GM21717 (cell line): ENCODE measurements around the gene PPP2R3C.
A peak's percentile ranks its signal among the peaks of the same experiment; 100 is the strongest.
"Not testable (repeated sequence)": the region's sequence is repeated elsewhere in the genome, so short reads cannot be mapped to it uniquely, and the experiment has no call there.

ENCODE experiments used
- ATAC-seq: cut with Tn5 transposase; IDR thresholded peaks from one replicate; pipeline ENCODE4 v1.9.1; 2021; ENCODE audit warnings: mild to moderate bottlenecking, moderate library complexity; ENCODE audit not compliant: unreplicated experiment

The PPP2R3C gene

GRCh38 chr14:35133542-35134328 is 11.9 kb upstream of the PPP2R3C start:
- ATAC-seq: no peak

DNA sequence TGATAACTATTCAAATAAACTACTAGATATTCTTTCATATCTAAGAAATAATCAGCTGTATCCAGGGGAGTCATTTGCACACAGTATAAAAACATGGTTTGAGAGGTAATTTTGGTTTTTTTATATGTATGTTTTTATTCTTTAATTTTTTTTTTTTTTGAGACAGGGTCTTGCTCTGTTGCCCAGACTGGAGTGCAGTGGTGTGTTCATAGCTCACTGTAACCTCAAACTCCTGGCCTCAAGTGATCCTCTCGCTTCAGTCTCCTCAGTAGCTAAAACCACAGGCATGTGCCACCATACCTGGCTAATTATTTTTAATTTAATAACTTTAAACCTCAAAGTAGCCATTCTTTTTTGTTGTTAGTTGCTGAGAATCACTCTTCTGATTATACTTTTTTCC is 2.3 kb upstream of the PPP2R3C start:
- ATAC-seq: no peak

DNA sequence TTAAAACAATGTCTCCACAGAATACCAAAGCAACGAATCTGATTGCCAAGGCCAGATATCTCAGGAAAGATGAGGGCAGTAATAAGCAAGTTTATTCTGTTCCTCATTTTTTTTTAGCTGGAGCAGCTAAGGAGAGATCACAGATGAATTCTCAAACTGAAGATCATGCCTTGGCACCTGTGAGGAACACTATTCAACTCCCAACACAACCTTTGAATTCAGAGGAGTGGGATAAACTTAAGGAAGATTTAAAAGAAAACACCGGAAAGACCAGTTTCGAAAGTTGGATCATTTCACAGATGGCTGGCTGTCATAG is 1.6 kb upstream of the PPP2R3C start:
- ATAC-seq: no peak

- ATAC-seq: peak; percentile 7
Measured at GRCh38 chr14:35122696-35123387, 1.1 kb upstream of the PPP2R3C start.

GRCh38 chr14:35121026-35121886 is 534 bp downstream of the PPP2R3C start:
- peak; percentile 3 for ATAC-seq

DNA sequence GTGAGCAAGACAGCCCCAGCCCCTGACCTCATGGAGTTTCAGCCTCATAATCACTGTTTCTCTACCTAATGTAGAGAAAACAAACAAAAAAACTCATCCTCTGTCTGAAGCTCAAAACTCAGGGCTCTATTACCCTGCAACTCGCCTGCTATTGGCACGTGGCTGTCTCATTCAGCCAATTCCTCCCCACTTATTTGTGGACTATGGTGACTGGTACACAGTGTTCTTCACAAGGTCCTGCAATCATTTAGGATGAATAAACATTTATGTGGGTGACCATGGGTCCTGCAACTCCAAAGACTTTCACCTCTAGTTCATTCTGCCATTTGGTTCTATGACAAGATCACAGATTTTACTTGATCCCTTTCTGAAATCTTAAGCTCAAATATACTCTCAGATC is 4.7 kb downstream of the PPP2R3C start:
- no peak for ATAC-seq

- no peak for ATAC-seq
Measured at GRCh38 chr14:35116242-35116641, 5.5 kb downstream of the PPP2R3C start.

GRCh38 chr14:35114036-35114435 is 7.8 kb downstream of the PPP2R3C start:
- ATAC-seq: no peak

DNA sequence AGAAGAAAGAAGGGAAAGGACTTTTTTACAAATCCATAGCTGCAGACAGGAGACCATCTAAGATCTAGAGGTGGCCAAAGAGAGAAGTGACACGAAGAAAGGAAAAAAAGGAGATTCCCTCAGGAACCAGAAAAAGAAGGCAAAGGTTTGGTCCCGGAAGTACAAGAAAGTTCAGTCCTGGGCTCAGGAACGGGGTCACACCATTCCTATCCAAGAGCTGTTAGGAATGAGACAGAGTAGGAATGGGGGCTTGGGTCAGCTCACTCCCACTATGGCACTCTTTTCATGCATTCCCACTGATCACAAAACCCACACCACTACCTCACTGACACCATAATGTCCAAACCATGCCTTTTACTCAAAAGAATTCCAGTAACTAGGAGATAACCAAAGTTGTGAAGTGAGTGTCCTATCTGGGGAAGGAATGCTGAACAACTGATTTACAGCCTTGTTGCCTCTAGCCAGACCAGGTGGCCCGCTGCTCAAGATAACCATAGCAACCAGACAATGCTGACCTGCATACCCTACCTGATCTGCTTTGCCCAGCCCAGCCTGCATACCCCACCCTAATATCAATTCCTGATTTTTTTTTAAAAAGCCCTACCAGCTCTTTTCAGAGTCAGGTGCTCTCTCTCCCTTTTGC is 8.4 kb downstream of the PPP2R3C start:
- no peak for ATAC-seq

DNA sequence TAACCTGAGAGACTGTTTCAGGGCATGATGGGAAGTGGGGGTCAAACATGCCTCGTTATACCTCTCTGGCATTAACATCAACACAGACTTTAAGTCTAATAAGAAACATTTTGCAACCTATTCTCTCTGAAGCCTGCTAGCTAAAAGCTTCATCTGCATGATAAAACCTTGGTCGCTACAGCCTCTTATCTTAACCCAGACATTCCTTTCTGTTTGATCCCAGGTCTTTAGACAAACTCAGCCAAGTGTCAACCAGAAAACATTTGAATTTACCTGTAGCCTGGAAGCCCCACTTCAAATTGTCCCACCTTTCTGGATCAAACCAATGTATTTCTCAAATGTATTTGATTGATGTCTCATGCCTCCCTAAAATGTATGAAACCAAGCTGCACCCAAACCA is 9.1 kb downstream of the PPP2R3C start:
- ATAC-seq: no peak

DNA sequence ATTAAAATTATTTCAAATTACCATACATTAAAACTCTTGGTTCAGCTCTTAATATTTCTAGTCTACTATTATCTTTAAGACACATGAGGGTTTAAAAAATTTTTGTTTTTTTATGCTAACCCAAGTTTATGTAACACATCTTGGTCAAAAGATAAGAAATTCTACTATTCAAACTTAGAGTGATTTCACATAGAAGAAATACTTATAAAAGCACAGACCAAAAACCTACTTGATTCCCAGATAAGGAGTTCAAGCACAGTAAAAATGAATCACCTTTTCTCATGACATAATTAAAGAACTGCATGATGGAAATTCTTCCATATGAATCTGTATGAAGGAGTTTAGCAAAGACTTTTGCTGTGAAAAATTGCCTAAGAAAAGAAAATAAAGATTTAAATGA is 13.9 kb downstream of the PPP2R3C start:
- no peak for ATAC-seq

DNA sequence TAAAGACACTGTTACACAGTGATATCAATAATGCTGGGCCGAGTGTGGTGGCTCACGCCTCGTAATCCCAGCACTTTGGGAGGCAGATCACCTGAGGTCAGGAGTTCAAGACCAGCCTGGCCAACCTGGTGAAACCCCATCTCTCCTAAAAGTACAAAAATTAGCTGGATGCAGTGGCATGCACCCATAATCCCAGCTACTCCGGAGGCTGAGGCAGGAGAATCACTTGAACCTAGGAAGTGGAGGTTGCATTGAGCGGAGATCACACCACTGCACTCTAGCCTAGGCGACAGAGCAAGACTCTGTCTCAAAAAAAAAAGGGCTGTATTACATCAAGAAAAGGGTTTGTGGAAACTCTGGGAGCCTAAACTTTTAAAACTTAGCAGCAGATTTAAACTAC is 27.1 kb downstream of the PPP2R3C start:
- ATAC-seq: not testable (repeated sequence)

DNA sequence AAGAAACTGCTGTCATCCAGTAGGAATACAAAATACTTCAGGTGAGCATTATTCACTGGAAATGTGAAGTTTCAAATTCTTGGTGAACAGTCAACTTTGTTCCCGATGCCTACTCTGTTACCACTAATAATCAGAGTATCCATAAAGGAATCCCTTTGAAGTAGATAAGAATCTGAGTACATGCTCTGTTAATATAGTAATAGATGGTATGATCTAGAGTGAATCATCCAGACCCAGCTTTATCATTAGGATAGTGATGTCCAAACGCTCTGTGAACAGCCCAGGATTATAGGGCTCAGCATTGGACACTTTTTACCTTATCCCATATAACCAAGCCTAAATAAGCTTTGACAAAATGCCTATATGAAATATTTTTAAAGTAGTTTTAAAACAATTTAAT is 33.3 kb downstream of the PPP2R3C start:
- ATAC-seq: no peak

DNA sequence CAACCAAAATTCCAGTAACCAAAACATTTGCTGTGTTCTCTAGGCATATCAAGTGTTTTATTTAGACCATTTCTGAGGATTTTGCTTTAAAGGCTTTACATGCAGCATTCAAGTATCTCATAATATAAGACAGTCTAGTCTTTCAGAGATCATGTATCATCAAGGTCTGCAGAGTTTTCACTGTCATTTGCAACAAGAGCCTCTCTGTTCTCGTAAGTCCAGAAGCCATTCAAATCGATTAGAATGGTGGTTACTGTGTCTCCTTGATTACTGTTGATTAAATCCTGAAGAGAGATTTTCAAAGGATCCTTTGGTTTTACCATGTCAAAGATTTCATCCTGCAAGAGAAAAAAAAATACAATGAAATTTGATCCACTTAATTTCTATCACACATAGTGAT is 36.3 kb downstream of the PPP2R3C start:
- ATAC-seq: no peak

DNA sequence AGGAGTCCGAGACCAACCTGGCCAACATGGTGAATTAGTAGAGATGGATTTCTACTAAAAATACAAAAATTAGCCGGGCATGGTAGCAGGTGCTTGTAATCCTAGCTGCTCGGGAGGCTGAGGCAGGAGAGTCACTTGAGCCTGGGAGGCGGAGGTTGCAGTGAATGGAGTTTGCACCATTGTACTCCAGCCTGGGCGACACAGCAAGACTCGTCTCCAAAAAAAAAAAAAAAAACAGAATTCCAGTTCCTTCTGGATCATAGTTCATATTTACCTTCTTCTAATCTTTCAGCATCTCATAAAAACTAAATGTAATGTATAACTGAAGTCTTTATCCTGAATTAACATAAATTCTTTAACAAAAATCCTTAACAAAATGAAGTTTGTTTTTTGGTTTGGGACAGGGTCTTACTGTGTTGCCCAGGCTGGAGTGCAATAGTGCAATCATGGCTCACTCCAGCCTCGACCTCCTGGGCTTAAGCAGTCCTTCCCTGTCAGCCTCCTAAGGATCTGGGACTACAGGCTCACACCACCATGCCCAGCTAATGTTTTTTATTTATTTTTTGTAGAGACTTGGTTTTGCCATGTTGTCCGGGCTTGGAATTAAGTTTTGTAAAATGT is 38.1 kb downstream of the PPP2R3C start:
- ATAC-seq: no peak

DNA sequence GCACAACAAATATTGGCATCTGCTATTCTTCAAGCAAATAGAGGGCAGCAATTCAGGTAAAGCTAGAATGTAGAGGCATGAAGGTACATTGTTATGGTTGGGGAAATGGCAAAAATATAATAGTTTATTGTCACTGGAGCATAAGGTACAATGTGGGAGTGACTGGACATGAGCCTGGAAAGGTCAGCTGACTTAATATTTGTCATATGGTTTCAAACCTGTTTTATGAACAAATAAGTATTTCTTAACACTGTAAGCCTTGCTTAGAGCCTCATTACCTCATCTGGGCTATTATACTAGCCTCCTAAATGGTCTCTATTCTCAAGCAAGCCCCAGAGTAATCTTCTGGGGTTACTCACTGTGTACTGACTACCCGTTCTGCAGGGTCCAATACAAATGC is 42.0 kb downstream of the PPP2R3C start:
- no peak for ATAC-seq

GRCh38 chr14:35078082-35078481 is 43.7 kb downstream of the PPP2R3C start:
- ATAC-seq: no peak

- no peak for ATAC-seq
Measured at GRCh38 chr14:35073486-35073885, 48.3 kb downstream of the PPP2R3C start.

- no peak for ATAC-seq
Measured at GRCh38 chr14:35072226-35072625, 49.6 kb downstream of the PPP2R3C start.

- ATAC-seq: no peak
Measured at GRCh38 chr14:35068238-35069012, 53.4 kb downstream of the PPP2R3C start.
